ENCODE results near the gene CST3.

GRCh38 chr20:23666189-23666588 is 28.4 kb upstream of the CST3 start:
- TF ChIP-seq CTCF (optimal IDR thresholded peaks at IDR 0.05 in 1 of 3, IDR thresholded peaks at IDR 0.05 in 1 of 3, conservative IDR thresholded peaks at IDR 0.05 in 1 of 3; ENCODE audit: extremely low read depth in 1 of 3, insufficient read depth in 2 of 3, low read length in 3 of 3) (peak in 1 of 3 experiments; percentile 28), EZH2 (IDR thresholded peaks at IDR 0.05; ENCODE audit: low read length) (no peak)
